ENCODE results near the gene PTPN3.
"Not testable (repeated sequence)": the region's sequence is repeated elsewhere in the genome, so short reads cannot be mapped to it uniquely, and the experiment has no call there.

Gene PTPN3

GRCh38 chr9:109342878-109343277 is 155.2 kb downstream of the PTPN3 start:
- no peak overlapping the region for H3K4me2 ChIP-seq
- no peak overlapping the region for H2AFZ ChIP-seq (ENCODE audit: low read depth)
- H3K4me3 ChIP-seq (IDR thresholded peaks at IDR 0.05; ENCODE audit: insufficient read depth, low read depth, low read length): no peak overlapping the region
- peaks cover 6% of the 10 kb centered on the region for H3K4me1 ChIP-seq (ENCODE audit: low read depth, poor library complexity, severe bottlenecking)
- TF ChIP-seq, protein P1, sequence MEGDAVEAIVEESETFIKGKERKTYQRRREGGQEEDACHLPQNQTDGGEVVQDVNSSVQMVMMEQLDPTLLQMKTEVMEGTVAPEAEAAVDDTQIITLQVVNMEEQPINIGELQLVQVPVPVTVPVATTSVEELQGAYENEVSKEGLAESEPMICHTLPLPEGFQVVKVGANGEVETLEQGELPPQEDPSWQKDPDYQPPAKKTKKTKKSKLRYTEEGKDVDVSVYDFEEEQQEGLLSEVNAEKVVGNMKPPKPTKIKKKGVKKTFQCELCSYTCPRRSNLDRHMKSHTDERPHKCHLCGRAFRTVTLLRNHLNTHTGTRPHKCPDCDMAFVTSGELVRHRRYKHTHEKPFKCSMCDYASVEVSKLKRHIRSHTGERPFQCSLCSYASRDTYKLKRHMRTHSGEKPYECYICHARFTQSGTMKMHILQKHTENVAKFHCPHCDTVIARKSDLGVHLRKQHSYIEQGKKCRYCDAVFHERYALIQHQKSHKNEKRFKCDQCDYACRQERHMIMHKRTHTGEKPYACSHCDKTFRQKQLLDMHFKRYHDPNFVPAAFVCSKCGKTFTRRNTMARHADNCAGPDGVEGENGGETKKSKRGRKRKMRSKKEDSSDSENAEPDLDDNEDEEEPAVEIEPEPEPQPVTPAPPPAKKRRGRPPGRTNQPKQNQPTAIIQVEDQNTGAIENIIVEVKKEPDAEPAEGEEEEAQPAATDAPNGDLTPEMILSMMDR (conservative IDR thresholded peaks at IDR 0.05; ENCODE audit: low read depth, low read length): no peak
- H3K27ac ChIP-seq: no peak overlapping the region
- H3K27me3 ChIP-seq (ENCODE audit: insufficient read depth, low read depth): no peaks in the 10 kb centered on the region
- H3K79me2 ChIP-seq (ENCODE audit: insufficient read depth, low read depth): no peaks in the 10 kb centered on the region
- H3K36me3 ChIP-seq (ENCODE audit: insufficient read depth): no peaks in the 10 kb centered on the region
- H3K9ac ChIP-seq: no peak overlapping the region
- H4K20me1 ChIP-seq (ENCODE audit: insufficient read depth): no peaks in the 10 kb centered on the region

- Histone ChIP-seq H3K27ac (no peak overlapping the region), H3K4me1 (ENCODE audit: low read depth, poor library complexity, severe bottlenecking) (peaks cover 2% of the 10 kb centered on the region), H2AFZ (ENCODE audit: low read depth) (no peak overlapping the region), H3K9ac (no peak overlapping the region), H3K36me3 (ENCODE audit: insufficient read depth) (no peaks in the 10 kb centered on the region), H3K4me3 (IDR thresholded peaks at IDR 0.05; ENCODE audit: insufficient read depth, low read depth, low read length) (no peak overlapping the region), H3K4me2 (no peak overlapping the region), H3K27me3 (ENCODE audit: insufficient read depth, low read depth) (no peaks in the 10 kb centered on the region), H4K20me1 (ENCODE audit: insufficient read depth) (no peaks in the 10 kb centered on the region), H3K79me2 (ENCODE audit: insufficient read depth, low read depth) (no peaks in the 10 kb centered on the region)
- TF ChIP-seq, protein P1 (conservative IDR thresholded peaks at IDR 0.05; ENCODE audit: low read depth, low read length): no peak
Observed at GRCh38 chr9:109341561-109341960, 156.5 kb downstream of the PTPN3 start.

DNA sequence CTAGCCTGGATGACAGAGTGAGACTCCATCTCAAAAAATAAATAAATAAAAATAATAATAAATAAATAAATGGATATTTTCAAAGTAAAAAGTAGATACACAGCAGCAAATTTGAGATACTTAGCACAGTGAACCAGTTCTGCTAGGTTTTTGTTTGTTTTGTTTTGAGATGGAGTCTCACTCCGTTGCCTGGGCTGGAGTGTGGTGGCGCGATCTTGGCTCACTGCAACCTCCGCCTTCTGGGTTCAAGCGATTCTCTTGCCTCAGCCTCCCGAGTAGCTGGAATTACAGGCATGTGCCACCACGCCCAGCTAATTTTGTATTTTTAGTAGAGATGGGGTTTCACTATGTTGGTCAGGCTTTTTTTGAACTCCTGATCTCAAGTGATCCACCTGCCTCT is 157.1 kb downstream of the PTPN3 start:
- H3K27me3 ChIP-seq (ENCODE audit: insufficient read depth, low read depth); H3K9ac ChIP-seq; H3K36me3 ChIP-seq (ENCODE audit: insufficient read depth); H4K20me1 ChIP-seq (ENCODE audit: insufficient read depth); H3K27ac ChIP-seq; H3K4me3 ChIP-seq (IDR thresholded peaks at IDR 0.05; ENCODE audit: insufficient read depth, low read depth, low read length); H3K4me2 ChIP-seq; H3K4me1 ChIP-seq (ENCODE audit: low read depth, poor library complexity, severe bottlenecking); H2AFZ ChIP-seq (ENCODE audit: low read depth); H3K79me2 ChIP-seq (ENCODE audit: insufficient read depth, low read depth): not testable (repeated sequence)

- no peaks in the 10 kb centered on the region for H3K4me1 ChIP-seq (ENCODE audit: low read depth, poor library complexity, severe bottlenecking)
- H3K9ac ChIP-seq: no peak overlapping the region
- H2AFZ ChIP-seq (ENCODE audit: low read depth): no peak overlapping the region
- no peaks in the 10 kb centered on the region for H4K20me1 ChIP-seq (ENCODE audit: insufficient read depth)
- no peak overlapping the region for H3K27ac ChIP-seq
- no peak overlapping the region for H3K4me2 ChIP-seq
- H3K79me2 ChIP-seq (ENCODE audit: insufficient read depth, low read depth): no peaks in the 10 kb centered on the region
- H3K36me3 ChIP-seq (ENCODE audit: insufficient read depth): no peaks in the 10 kb centered on the region
- no peaks in the 10 kb centered on the region for H3K27me3 ChIP-seq (ENCODE audit: insufficient read depth, low read depth)
- no peak overlapping the region for H3K4me3 ChIP-seq (IDR thresholded peaks at IDR 0.05; ENCODE audit: insufficient read depth, low read depth, low read length)
- TF ChIP-seq, protein P1 (conservative IDR thresholded peaks at IDR 0.05; ENCODE audit: low read depth, low read length): no peak
Observed at GRCh38 chr9:109336409-109336808, 161.7 kb downstream of the PTPN3 start.

GRCh38 chr9:109335929-109336328 is 162.2 kb downstream of the PTPN3 start:
- TF ChIP-seq, protein P1 (conservative IDR thresholded peaks at IDR 0.05; ENCODE audit: low read depth, low read length): no peak
- H3K4me3 ChIP-seq (IDR thresholded peaks at IDR 0.05; ENCODE audit: insufficient read depth, low read depth, low read length): no peak overlapping the region
- H4K20me1 ChIP-seq (ENCODE audit: insufficient read depth): no peaks in the 10 kb centered on the region
- no peaks in the 10 kb centered on the region for H3K36me3 ChIP-seq (ENCODE audit: insufficient read depth)
- H3K9ac ChIP-seq: no peak overlapping the region
- H3K27me3 ChIP-seq (ENCODE audit: insufficient read depth, low read depth): no peaks in the 10 kb centered on the region
- H3K79me2 ChIP-seq (ENCODE audit: insufficient read depth, low read depth): no peaks in the 10 kb centered on the region
- no peak overlapping the region for H3K27ac ChIP-seq
- H2AFZ ChIP-seq (ENCODE audit: low read depth): no peak overlapping the region
- no peaks in the 10 kb centered on the region for H3K4me1 ChIP-seq (ENCODE audit: low read depth, poor library complexity, severe bottlenecking)
- H3K4me2 ChIP-seq: no peak overlapping the region
